Brain microvascular endothelial cell (primary cell): ENCODE data around the gene OR1J2.
"Not testable (repeated sequence)": the region's sequence is repeated elsewhere in the genome, so short reads cannot be mapped to it uniquely, and the experiment has no call there.

Experiments used
- DNase-seq: peaks from one replicate; pipeline ENCODE4 v3.0.0-alpha.2; 2020
- H3K27ac ChIP-seq: fragments of 250-450 bp; sonication (Bioruptor Pico); 2 replicates; pipeline ENCODE4 v1.5.1; 2020; ENCODE audit warnings: mild to moderate bottlenecking, moderate library complexity
- H3K27me3 ChIP-seq: fragments of 250-450 bp; sonication (Bioruptor Pico); replicated peaks from 2 replicates; pipeline ENCODE4 v1.5.1; 2020; ENCODE audit warnings: mild to moderate bottlenecking
- H3K36me3 ChIP-seq: fragments of 250-450 bp; sonication (Bioruptor Pico); replicated peaks from 2 replicates; pipeline ENCODE4 v1.5.1; 2020; ENCODE audit warnings: mild to moderate bottlenecking
- H3K4me3 ChIP-seq: 2 replicates; pipeline ENCODE4 v1.5.1; 2011; ENCODE audit warnings: low read depth, mild to moderate bottlenecking, control low read depth, low read length, moderate library complexity
- in situ Hi-C: cut with HindIII; loops from 2 replicates; pipeline ENCODE4 v1.10.0; 2017; ENCODE audit warnings: low sequenced_read_pairs, low pct_ligation_motif_present
- TF ChIP-seq, protein P1 (sequence below): IDR thresholded peaks from 2 replicates; pipeline ENCODE4 v1.5.1; 2011; ENCODE audit warnings: low read depth, mild to moderate bottlenecking, moderate library complexity, low read length, control low read depth, inconsistent platforms; ENCODE audit errors: missing control alignments

Gene OR1J2

GRCh38 chr9:122506964-122507363 lies 3.6 kb upstream of the OR1J2 start:
- Histone ChIP-seq H3K27ac (no peak overlapping the region), H3K36me3 (no peaks in the 10 kb centered on the region), H3K4me3 (no peak overlapping the region), H3K27me3 (no peaks in the 10 kb centered on the region)
- in situ Hi-C loops: no loop called here
- no peak for DNase-seq
- TF ChIP-seq, protein P1, sequence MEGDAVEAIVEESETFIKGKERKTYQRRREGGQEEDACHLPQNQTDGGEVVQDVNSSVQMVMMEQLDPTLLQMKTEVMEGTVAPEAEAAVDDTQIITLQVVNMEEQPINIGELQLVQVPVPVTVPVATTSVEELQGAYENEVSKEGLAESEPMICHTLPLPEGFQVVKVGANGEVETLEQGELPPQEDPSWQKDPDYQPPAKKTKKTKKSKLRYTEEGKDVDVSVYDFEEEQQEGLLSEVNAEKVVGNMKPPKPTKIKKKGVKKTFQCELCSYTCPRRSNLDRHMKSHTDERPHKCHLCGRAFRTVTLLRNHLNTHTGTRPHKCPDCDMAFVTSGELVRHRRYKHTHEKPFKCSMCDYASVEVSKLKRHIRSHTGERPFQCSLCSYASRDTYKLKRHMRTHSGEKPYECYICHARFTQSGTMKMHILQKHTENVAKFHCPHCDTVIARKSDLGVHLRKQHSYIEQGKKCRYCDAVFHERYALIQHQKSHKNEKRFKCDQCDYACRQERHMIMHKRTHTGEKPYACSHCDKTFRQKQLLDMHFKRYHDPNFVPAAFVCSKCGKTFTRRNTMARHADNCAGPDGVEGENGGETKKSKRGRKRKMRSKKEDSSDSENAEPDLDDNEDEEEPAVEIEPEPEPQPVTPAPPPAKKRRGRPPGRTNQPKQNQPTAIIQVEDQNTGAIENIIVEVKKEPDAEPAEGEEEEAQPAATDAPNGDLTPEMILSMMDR: no peak

DNA sequence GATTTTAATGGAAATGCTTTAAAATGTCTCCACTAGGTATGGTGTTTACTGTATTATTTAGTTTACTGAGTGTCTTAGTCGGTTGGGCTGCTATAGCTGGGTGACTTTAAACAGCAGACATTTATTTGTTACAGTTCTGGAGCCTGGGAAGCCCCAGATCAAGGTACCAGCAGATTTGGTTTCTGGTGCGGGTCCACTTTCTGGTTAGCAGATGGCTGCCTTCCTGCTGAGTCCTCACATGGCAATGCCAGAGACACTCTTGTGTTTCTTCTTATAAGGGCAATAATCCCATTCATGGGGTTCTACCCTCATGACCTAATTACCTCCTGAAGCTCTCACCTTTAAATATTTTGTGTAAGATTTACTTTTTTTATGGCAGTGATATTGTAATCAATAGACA lies 7.6 kb downstream of the OR1J2 start:
- TF ChIP-seq, protein P1: no peak
- H3K27ac ChIP-seq: no peak overlapping the region
- no peaks in the 10 kb centered on the region for H3K27me3 ChIP-seq
- in situ Hi-C loops: no loop called here
- H3K4me3 ChIP-seq: no peak overlapping the region
- H3K36me3 ChIP-seq: no peaks in the 10 kb centered on the region
- no peak for DNase-seq

DNA sequence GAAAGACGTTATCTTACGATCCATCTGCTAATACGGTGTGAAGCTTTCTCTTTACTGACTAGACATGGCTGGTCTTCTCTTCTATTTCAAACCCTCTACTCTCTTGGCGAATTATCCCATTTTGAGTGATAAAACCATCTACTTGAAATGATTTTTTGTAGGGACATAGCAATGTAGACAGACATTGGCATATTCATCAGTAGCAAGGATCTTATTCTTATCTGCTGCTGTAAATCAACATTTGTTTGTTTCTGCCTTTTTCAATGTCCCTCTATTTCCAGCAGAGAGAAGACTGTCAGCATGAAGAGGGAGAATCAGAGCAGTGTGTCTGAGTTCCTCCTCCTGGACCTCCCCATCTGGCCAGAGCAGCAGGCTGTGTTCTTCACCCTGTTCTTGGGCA lies 8.2 kb downstream of the OR1J2 start, which contains the start of gene OR1J4:
OR1J4 (plus strand) TSS at position 301 of the 400 bp plus-strand sequence; CDS start at position 301, 0 bp downstream.
- no peaks in the 10 kb centered on the region for H3K27me3 ChIP-seq
- H3K36me3 ChIP-seq: no peaks in the 10 kb centered on the region
- no peak within 1 kb of the TSS for H3K27ac ChIP-seq
- DNase-seq: no peak
- no peak within 1 kb of the TSS for H3K4me3 ChIP-seq
- TF ChIP-seq, protein P1: no peak
- in situ Hi-C loops: no loop called here

DNA sequence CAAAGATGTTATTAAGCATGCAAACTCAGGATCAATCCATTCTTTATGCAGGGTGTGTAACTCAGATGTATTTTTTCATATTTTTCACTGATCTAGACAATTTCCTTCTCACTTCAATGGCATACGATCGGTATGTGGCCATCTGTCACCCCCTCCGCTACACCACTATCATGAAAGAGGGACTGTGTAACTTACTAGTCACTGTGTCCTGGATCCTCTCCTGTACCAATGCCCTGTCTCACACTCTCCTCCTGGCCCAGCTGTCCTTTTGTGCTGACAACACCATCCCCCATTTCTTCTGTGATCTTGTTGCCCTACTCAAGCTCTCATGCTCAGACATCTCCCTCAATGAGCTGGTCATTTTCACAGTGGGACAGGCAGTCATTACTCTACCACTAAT lies 8.8 kb downstream of the OR1J2 start:
- TF ChIP-seq, protein P1: no peak
- in situ Hi-C loops: no loop called here
- H3K27ac ChIP-seq: no peak overlapping the region
- no peaks in the 10 kb centered on the region for H3K36me3 ChIP-seq
- DNase-seq: no peak
- H3K27me3 ChIP-seq: no peaks in the 10 kb centered on the region
- H3K4me3 ChIP-seq: no peak overlapping the region

- Histone ChIP-seq H3K27ac (no peak overlapping the region), H3K4me3 (no peak overlapping the region), H3K36me3 (no peaks in the 10 kb centered on the region), H3K27me3 (no peaks in the 10 kb centered on the region)
- in situ Hi-C loops: no loop called here
- DNase-seq: no peak
- TF ChIP-seq, protein P1: no peak
Measured at GRCh38 chr9:122526602-122527001, 16.0 kb downstream of the OR1J2 start.

GRCh38 chr9:122527193-122527592 lies 16.6 kb downstream of the OR1J2 start, which contains the start of gene OR1N1:
TSS of gene OR1N1 (minus strand) at chr9:122527293. CDS start at chr9:122527293, 0 bp downstream.
- DNase-seq: no peak
- H3K27me3 ChIP-seq: no peaks in the 10 kb centered on the region
- H3K27ac ChIP-seq: no peak within 1 kb of the TSS
- H3K4me3 ChIP-seq: no peak within 1 kb of the TSS
- TF ChIP-seq, protein P1: no peak
- H3K36me3 ChIP-seq: no peaks in the 10 kb centered on the region
- in situ Hi-C loops: no loop called here

- H3K27me3 ChIP-seq, H3K4me3 ChIP-seq, H3K36me3 ChIP-seq, DNase-seq, in situ Hi-C loops, H3K27ac ChIP-seq: not testable (repeated sequence)
Measured at GRCh38 chr9:122531157-122531556, 20.6 kb downstream of the OR1J2 start.
